ENCODE data around the gene NDFIP1. TPM values are rescaled to one million over a fixed set of nuclear protein-coding genes. Genes with fewer than 3 reads are reported as not detected.

The NDFIP1 gene
- total and polyA plus RNA-seq, 2 of the 8 experiments (the other 6 are each of a cell fraction or from before 2014, with no cell fraction given), result 8.8 to 27.1 TPM

- Histone ChIP-seq H3K4me2 (ENCODE audit: insufficient read depth in 1 of 2, low read depth in 2 of 2, low read length in 2 of 2) (peak overlapping the region; percentile 86 to 93), H2BK12ac (ENCODE audit: low read depth, low read length) (peak overlapping the region; percentile 100), H3K9ac (replicated peaks in 1 of 4; ENCODE audit: extremely low read depth in 1 of 4, low read depth in 3 of 4, low read length in 3 of 4) (peak overlapping the region in 3 of 4 experiments; percentile 82 to 96 (median 95); a peak in 5 of 7 replicates), H4K91ac (replicated peaks; ENCODE audit: insufficient read length, low read length) (peak overlapping the region; percentile 98), H3K9me3 (ENCODE audit: insufficient read depth in 2 of 2, low read depth in 1 of 2, low read length in 1 of 2) (no peaks in the 10 kb centered on the region), H4K5ac (ENCODE audit: insufficient read length, low read depth, low read length) (peak overlapping the region; percentile 92), H3K18ac (ENCODE audit: extremely low read depth, low read length) (peak overlapping the region; percentile 97), H3K14ac (ENCODE audit: insufficient read length) (no peak overlapping the region), H3K4me3 (ENCODE audit: extremely low read depth in 1 of 4, insufficient read depth in 2 of 4, low read depth in 3 of 4, low read length in 4 of 4) (peak overlapping the region; percentile 68 to 76 (median 72)), H3K27ac (ENCODE audit: low read depth, low read length) (peak overlapping the region; percentile 74; the same call in 1 of the 2 replicates), H2AK5ac (ENCODE audit: low read depth, low read length) (no peak overlapping the region), H2BK120ac (replicated peaks; ENCODE audit: low read depth, low read length) (no peak overlapping the region), H3K79me1 (ENCODE audit: low read depth, low read length) (peaks cover 3% of the 10 kb centered on the region; the same call in 1 of the 2 replicates), H2BK20ac (ENCODE audit: low read length) (peak overlapping the region; percentile 64; the same call in 1 of the 2 replicates), H4K20me1 (replicated peaks in 1 of 2; ENCODE audit: control insufficient read depth in 1 of 2, insufficient read depth in 2 of 2, low read length in 2 of 2) (peaks cover 0 to 1% of the 10 kb centered on the region in 2 experiments), H3K4ac (replicated peaks; ENCODE audit: insufficient read length, low read depth, low read length) (peak overlapping the region; percentile 0), H3K27me3 (replicated peaks in 1 of 4; ENCODE audit: control insufficient read depth in 3 of 4, extremely low read depth in 1 of 4, insufficient read depth in 3 of 4, low read length in 3 of 4) (peaks cover 0 to 5% (median 3%) of the 10 kb centered on the region in 4 experiments; a peak in 6 of 7 replicates), H2BK15ac (ENCODE audit: low read length) (peak overlapping the region; percentile 94), H4K8ac (ENCODE audit: extremely low read depth, insufficient read depth, low read length) (peak overlapping the region; percentile 100), H2BK5ac (ENCODE audit: low read depth, low read length) (peak overlapping the region; percentile 94), H2AFZ (ENCODE audit: low read length) (peak overlapping the region; percentile 100), H3K23ac (ENCODE audit: insufficient read length) (no peak overlapping the region), H3K36me3 (ENCODE audit: control insufficient read depth in 2 of 4, insufficient read depth in 4 of 4, low read length in 3 of 4) (no peaks in the 10 kb centered on the region), H3K4me1 (replicated peaks in 1 of 4; ENCODE audit: control insufficient read depth in 3 of 4, insufficient read depth in 4 of 4, low read length in 3 of 4) (peaks cover 2 to 7% (median 5%) of the 10 kb centered on the region in 4 experiments; a peak in 6 of 7 replicates), H3K79me2 (ENCODE audit: control insufficient read depth in 1 of 2, insufficient read depth in 2 of 2, low read length in 2 of 2) (peaks cover 0 to 31% of the 10 kb centered on the region in 2 experiments; a peak in 3 of 4 replicates), H3K56ac (replicated peaks; ENCODE audit: insufficient read length, low read depth, low read length) (peak overlapping the region; percentile 71), H3K23me2 (ENCODE audit: low read depth, low read length) (peaks cover 7% of the 10 kb centered on the region)
- ChIA-PET POLR2A (ENCODE audit: partially characterized antibody) (interaction anchor here (1.0 to 1.4 kb wide), 3 partner anchors 13 to 95 kb away, joined by 3 to 6 read pairs (median 4); partner anchors contain the start of gene GNPDA1), CTCF (ENCODE audit: partially characterized antibody) (interaction anchor here (1.0 to 2.0 kb wide), 7 partner anchors 15 to 552 kb away, joined by 3 to 5 read pairs (median 3); no protein-coding TSS in a partner anchor)
- FAIRE-seq, result no peak
- no peak for TF ChIP-seq SIX5 (IDR thresholded peaks at IDR 0.05; ENCODE audit: low read depth, low read length)
- TF ChIP-seq JUN (IDR thresholded peaks at IDR 0.05; ENCODE audit: low read depth, low read length), result no peak
- no peak for TF ChIP-seq CREB1 (IDR thresholded peaks at IDR 0.05)
- TF ChIP-seq EGR1 (IDR thresholded peaks at IDR 0.05; ENCODE audit: borderline replicate concordance, low read depth, low read length), result no peak
- no peak for TF ChIP-seq MAX (IDR thresholded peaks at IDR 0.05)
- TF ChIP-seq RBBP5 (IDR thresholded peaks at IDR 0.05; ENCODE audit: borderline replicate concordance, low read depth, low read length), result no peak
- TF ChIP-seq CBX8 (IDR thresholded peaks at IDR 0.05; ENCODE audit: borderline replicate concordance, low read depth, low read length), result no peak
- TF ChIP-seq KDM5A (IDR thresholded peaks at IDR 0.05; ENCODE audit: low read length), result no peak
- WGBS, 2 experiments (ENCODE audit: extremely low coverage in 1 of 2, insufficient coverage in 1 of 2, insufficient read length in 1 of 2, insufficient replicate concordance in 2 of 2, low coverage in 1 of 2, low lambda C conversion rate in 2 of 2, missing lambda C conversion rate in 1 of 2), result 66% methylated on average over 11 of the region's 11 CpGs; no CpG with 5 or more reads in 1 of the 2 experiments
- no peak for DNase-seq (ENCODE audit: low read depth in 1 of 2, low spot score in 2 of 2)
Observed at GRCh38 chr5:142107736-142108431, 695 bp upstream of the NDFIP1 start.
